GM21423 (cell line): ENCODE measurements around the gene TARP.
"Not testable (repeated sequence)": the region's sequence is repeated elsewhere in the genome, so short reads cannot be mapped to it uniquely, and the experiment has no call there.

Experiments used
- ATAC-seq: cut with Tn5 transposase; IDR thresholded peaks from one replicate; pipeline ENCODE4 v1.9.1; 2021; ENCODE audit warnings: mild to moderate bottlenecking, moderate library complexity; ENCODE audit not compliant: unreplicated experiment

Gene TARP

GRCh38 chr7:38263274-38263673, 10.2 kb downstream of the TARP start:
- not testable (repeated sequence) for ATAC-seq

- ATAC-seq = no peak
Measured at GRCh38 chr7:38262545-38262944, 10.9 kb downstream of the TARP start.

- ATAC-seq = not testable (repeated sequence)
Measured at GRCh38 chr7:38262026-38262425, 11.4 kb downstream of the TARP start.

GRCh38 chr7:38261601-38262000, 11.8 kb downstream of the TARP start:
- not testable (repeated sequence) for ATAC-seq

GRCh38 chr7:38259157-38259556, 14.3 kb downstream of the TARP start:
- not testable (repeated sequence) for ATAC-seq

- ATAC-seq = no peak
Measured at GRCh38 chr7:38257350-38257677, 16.1 kb downstream of the TARP start.

GRCh38 chr7:38249849-38250248, 23.6 kb downstream of the TARP start:
- peak; percentile 92 for ATAC-seq

- ATAC-seq = no peak
Measured at GRCh38 chr7:38248069-38248567, 25.3 kb downstream of the TARP start.

GRCh38 chr7:38245409-38245977, 27.9 kb downstream of the TARP start:
- no peak for ATAC-seq

- no peak for ATAC-seq
Measured at GRCh38 chr7:38244516-38244915, 28.9 kb downstream of the TARP start.

- not testable (repeated sequence) for ATAC-seq
Measured at GRCh38 chr7:38243345-38243744, 30.1 kb downstream of the TARP start.

GRCh38 chr7:38242814-38243213, 30.6 kb downstream of the TARP start:
- ATAC-seq = no peak

- ATAC-seq = no peak
Measured at GRCh38 chr7:38241071-38241470, 32.4 kb downstream of the TARP start.

GRCh38 chr7:38239129-38239528, 34.3 kb downstream of the TARP start:
- not testable (repeated sequence) for ATAC-seq

- no peak for ATAC-seq
Measured at GRCh38 chr7:38235606-38236005, 37.8 kb downstream of the TARP start.

- ATAC-seq = not testable (repeated sequence)
Measured at GRCh38 chr7:38234759-38235158, 38.7 kb downstream of the TARP start.

- peak; percentile 80 for ATAC-seq
Measured at GRCh38 chr7:38232502-38233366, 40.7 kb downstream of the TARP start.

GRCh38 chr7:38229884-38230642, 43.4 kb downstream of the TARP start:
- ATAC-seq = no peak

- ATAC-seq = no peak
Measured at GRCh38 chr7:38229386-38229785, 44.0 kb downstream of the TARP start.

GRCh38 chr7:38224392-38224791, 49.0 kb downstream of the TARP start:
- no peak for ATAC-seq

GRCh38 chr7:38223306-38223705, 50.1 kb downstream of the TARP start:
- no peak for ATAC-seq
